HG03175 (cell line): ENCODE results near the gene MFRP.
A peak's percentile ranks its signal among the peaks of the same experiment; 100 is the strongest.

Source experiments
- ATAC-seq: cut with Tn5 transposase; IDR thresholded peaks from one replicate; pipeline ENCODE4 v1.9.1; 2021; ENCODE audit warnings: mild to moderate bottlenecking, moderate library complexity; ENCODE audit not compliant: unreplicated experiment

Gene MFRP

DNA sequence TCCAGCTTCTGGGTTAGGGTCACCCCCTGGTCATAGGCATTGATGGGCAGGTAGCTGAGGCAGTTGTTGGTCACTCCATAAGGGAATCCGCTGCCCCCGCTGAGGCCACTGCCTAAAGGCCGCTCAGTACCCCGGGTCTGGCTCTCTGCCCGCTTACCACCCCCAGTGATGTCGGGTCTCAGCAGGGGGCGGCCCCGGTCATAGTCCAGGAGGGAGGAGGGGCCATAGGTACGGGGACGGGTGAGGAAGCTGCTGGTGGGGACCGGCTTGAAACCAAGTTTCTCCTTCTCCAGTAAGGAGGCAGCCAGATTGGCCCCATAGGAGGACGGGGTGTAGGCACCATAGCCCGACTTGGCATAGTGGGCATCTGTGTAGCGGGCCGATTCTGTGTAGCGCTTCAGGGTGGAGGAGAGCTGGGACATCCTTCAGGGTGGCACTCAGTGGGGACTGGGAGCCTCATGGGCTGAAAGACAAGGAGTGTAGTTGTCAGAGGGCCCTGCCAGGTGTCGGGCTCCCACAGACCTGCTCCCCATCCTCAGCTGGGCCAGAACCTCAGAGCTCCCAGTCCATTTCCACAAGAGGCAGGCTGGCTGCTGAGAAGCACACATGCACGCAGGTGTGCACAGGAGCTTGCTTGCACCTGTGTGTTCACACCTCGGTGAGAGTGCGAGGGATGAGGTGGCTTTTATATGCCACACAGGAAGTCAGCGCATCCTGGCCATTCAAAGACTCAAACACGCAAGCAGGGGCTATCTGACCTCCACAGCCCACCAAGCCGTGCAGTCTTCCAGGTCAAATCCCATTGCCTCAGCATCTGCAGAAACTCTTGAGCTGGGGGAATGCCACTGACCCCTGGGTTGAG lies 26.8 kb upstream of the MFRP start:
- ATAC-seq, result no peak

DNA sequence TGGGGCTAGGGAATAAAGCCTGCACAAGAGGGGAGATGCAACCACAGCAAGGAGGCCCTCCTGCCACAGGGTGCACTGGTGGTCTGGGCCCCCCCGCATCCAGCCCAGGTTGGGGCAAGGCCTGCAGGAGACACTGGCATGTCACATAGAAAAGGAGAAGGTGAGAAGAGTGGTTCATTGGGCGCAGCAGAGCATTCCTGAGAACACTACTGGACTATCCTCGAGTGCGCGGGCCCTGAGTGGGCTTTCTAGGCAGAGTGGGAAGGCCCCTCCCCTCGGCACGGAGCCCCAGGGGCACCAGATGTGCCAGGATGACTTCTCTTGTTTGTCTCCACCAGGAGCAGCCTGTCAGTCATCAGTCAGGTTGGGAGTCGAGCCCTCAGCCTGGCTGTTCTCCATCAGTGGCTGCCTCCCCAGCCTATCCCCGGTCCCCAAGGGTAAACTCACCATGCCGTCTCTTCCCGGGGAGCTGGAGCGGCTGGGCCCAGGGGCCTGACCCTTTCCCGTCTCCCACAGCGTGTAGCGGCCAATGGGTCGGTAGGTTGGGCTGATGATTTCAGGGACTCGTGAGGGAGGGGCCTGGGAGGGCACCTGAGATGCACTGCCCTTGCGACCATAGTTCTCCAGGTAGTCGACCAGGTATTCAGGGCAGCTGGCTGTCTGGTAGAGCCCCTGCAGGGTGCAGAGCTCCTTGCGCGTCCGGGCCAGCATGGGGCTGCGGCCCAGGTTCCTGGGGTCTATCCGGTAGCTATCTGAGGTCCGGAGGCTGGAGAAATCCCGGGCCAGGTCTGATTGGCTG lies 26.0 kb upstream of the MFRP start:
- ATAC-seq, result no peak

DNA sequence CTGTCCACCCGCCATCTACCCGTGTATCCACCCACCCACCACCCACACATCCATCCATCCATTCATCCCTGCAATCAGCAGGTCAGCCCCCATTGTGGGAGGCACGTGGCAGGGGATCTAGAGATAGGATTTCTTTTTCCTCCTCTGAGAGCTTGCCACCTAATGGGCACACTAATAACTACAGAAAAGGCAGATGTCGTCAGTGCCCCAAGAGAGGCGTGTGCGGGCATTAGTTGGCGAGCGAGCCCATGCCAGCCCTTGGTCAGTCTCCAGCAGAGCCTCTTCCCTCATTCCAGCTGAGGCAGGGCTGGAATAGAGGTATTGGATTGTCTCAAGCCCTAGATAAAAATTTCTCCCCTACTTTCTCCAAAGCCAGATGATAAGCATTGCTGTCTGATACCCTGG lies 25.3 kb upstream of the MFRP start:
- no peak for ATAC-seq

DNA sequence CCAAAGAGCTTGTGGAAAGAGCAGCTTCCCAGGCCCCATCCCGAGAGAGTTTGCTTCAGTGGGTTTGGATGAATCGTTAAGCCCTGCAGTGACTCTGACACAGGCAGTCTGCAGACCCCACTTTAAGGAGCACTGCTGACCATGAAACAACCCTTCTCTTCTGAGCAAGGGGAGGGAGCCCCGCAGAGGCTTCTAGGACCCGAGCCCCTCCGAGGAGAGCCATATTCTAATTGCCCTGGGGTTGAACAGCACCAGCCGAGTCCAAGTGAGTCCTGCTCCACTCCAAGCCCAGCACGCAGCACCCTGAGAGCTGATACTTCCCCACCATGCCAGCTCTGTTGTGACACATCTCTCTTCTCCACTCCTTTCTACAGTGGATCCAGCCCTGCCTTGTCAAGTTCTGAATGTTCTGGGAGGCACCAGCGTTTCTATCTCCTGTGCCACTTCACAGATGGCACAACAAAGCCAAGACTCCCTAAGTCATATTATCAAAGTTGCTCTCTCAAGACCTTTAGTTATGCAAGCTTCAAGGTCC lies 24.6 kb upstream of the MFRP start:
- no peak for ATAC-seq

DNA sequence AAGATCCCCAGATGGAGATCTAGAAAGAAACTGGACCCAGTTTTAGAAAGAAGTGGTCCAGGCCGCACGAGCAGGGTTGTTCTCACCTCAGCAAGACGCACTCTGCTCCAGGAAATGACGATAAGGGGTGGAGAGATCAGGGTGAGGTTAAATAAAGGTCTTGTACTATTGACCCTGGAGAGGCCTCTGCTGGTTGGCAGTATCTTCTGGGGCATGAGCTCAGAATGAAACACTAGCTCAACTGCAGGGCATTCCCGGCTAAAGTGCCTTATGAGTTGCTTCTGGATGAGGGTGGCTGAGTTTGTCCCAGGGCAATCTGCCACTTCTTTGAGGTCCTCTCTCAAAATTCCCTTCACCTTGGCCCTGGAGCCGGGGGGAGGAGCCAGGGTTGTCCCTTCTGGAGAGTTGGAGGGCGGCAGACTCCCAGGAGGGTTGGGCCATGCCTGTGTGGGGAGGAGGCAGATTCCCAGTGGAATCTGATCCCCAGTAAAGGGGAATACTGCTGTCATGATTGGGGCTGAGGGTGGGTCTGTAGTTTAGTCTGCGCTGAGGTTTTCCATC lies 24.1 kb upstream of the MFRP start:
- ATAC-seq, result no peak

DNA sequence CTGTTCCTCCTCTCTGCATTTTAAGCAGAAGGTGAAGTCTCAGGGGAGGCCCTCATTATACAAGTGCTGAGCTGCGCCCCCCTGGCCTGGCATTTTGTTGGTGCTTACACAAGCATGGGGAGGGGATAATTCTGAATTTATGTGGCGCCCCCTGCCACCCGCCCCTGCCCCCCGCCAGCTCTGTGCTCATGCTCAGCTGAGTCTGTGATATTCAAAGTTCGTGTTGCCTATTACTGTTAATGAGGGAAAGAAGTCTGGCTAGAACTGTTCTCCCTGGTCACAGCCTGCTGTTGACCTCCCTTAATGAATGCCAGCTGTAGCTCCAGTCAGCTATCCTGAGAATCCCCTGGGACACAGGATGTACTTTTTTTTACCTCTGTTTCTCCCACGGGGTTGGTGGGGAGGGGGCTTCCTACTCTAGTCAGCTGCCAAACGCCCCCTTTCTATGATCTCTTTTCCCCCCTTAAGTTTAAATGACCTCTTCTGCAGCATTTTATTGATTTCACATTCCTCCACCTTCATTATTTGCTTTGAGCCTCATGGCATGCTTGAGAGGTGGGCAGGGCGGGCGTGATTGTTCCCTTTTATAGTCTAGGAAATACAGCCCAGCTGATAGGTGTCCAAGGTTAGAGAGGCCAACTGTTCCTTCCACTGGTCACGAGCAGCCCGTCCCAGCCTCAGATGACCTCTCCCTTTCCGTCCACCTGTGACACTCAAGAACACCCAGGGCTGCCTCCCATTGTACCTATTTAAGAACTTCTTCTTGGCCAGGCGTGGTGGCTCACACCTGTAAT lies 22.8 kb upstream of the MFRP start:
- ATAC-seq, result no peak

DNA sequence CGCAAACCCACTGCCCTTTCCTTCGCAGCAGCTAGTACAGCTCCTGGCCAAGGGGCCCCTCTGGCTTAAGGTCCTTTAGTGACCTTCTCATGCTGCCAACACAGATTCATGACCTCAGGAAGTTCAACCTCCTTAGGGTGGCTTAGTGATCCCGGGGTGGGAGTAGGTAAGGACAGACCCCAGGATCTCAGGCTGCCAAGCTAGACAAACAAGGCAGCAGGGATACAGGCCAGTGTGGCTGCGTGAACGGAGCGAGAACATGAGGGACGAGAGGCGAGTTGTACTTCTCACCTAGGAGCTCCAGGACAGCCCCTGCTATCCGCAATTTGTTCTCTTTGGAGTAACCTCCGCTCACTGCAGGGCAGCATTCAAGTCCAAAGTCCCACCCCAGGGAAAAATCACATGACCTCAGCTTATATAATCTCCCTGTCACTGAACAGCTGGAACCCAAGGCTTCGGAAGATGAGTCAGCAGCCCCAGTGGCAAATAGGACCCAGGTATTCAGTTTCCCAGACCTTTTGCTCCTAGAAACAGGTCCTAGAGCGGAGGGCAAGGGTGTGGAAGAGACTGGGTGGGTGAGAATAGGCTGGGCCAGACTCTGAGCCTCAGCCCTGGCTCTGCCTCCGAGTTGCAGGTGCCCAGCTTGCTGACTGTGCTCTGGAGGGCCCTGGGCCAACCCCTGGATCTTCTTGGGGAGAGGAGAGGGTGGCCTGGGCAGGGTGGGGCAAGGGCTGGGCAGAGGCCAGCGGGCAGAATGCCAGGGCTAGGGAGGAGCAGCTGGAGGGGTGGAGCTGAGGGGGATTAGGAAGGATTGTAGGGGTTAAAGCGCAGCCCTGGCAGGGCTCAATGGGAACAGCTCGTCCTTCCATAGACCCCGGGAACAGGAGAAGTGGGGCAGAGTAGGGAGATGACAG lies 21.9 kb upstream of the MFRP start:
- ATAC-seq, result no peak

DNA sequence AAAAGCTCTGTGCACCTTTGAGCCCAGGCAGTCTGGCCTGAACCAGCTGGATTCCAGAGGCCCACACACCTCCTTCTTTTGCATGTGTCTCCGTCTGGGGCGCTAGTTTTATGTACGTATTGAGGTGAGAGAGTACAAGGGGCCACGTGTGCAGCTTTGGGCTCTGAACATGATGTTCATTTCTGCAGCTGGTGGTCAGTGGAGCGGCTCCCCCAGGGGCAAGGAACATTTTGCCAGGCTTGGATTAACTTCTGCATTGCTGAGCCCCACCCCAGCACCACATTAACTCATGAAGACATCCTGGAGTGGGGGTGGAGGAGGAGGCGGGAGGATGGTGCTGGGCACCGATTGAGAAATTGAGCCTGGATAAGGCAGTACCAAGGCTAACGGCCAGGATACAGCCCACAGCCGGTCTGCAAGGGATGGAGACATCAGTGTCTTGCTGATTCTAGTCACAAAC lies 21.2 kb upstream of the MFRP start:
- ATAC-seq, result no peak

DNA sequence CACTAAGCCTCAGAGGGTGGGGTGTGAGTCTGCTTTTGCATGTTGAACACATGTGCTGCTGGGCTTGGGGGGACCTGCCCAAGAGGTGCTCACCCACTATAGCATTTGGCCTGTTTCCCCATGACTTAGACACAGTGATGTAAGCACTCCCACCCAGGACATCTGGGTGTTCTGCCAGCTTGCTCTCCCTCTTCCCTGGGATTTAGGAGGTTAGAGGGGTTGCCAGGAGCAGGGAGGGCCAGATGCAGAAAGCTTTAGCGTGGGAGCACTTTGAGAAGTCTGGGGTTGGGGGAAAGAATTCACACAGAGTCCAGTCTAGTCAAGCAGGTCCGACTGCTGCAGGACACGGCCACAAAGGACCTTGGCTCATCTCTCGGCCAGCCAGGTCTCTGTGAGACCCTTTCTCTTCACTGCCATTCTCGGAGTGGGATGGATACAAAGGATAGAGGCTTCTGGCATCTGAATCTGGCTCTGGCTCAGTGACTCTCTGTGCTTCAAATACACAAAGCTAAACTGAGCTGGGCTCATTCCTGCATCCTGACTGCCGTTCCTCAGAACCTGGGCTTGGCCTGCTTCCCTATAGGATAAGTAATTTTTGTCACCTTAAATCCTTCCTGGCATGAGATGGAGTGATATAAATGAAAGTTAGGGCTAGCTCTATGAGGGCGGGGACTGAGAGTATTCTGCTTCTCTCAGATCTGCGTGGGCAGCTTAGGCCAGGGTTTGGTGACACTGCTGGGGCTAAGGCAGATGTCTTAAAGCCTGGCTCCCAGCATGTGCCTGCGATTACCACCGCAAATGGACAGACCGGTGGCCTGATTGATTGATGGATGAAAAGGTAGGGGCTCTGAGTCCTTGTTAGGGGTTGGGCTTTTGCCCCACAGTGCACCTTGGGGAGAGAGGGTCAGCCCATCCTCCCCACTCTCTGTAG lies 20.4 kb upstream of the MFRP start:
- no peak for ATAC-seq

DNA sequence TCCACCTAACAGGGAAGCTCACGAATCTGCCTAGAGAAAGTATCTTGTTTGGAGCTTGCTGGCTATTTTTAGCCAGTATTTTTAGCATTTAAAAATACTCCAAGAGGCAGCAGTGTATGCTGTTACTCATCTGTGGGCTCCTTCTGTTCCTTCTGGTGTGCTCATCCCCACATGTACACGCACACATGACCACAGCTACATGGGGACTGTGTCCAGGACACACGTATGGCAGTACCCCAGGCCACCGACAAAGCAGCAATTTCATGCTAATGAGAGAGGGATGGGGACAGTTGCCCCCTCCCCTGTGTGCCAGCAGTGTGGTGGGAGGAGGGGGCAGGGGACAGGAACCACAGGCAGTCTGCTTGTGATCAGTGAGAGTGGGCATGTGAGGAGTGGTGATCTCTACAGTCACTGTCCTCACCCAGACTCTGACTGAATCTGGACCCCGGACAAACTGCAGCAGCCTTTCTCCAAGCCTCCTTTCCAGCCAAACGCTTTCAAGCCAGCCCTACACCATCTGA lies 18.6 kb upstream of the MFRP start:
- no peak for ATAC-seq

DNA sequence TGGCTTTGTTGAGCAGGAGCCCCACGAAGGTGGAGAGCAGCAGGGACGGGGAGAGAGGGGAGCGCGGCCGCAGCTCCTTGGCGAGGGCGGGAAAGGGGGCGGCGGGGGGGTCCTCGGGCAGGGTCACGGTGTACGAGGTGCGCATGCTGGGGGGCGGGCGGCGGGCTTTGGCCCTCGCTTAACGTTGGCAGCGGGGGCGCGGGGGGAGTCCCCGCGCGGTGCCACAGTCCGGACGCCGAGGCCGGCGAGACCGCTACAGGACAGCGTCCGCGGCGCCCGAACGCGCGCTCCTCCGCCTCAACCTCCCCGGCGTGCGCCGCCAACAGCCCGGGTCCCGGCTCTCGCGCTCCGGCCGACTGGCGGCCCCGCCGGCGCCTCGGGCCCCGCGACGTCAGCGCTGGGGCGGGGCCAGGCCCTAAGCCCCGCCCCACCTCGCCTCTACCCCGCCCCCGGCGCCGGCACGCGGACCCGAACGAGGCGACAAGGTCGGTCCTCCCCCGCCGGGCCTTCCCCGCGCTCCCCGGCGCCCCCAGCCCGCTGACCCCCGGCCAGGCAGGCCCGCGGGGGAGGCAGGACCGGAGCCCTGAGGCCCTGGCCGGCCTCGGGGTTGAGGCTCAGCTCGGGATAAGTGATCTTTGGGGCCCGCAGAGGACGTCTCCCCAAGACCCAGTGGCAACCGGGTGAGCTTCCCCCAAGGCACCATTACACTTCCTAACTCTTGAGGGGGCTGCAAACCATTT lies 17.5 kb upstream of the MFRP start:
- peak; percentile 45 for ATAC-seq

DNA sequence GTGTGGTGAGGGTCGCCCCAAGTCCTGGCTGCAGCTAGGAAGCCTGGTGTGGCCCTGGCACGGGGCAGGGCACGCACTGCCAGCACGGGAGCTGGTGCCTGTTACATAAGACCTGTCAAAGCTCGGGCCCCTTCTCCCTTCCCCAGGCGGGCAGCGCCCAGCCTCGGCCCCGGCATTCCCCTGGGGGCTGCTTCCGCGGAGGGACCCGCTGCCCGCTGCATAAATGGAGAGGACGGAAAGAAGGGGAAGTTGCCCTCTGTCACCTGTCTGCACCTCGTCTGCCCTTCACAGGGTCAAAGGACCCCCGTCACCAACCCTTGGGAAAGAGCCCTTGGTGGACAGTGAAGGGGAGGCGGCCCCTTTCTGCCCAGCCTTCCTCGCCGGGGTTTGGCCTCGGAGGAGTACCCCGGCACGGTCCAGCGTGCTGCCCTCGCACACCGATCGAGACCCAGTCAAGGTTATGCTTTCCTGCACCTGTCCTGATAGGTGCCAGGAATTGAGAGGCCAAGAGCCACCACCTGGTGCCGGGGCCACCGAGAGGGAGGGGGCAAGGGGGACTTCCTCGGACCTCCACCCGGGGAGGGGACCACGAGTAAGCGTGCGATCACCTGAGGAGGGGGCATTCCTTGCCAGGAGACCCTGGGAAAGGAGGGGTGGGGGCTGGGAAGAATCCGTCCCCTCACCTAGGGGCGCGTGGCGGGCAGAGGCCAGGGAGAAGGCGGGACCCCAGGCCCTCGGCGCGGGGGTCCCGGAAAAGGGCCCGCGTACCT lies 16.8 kb upstream of the MFRP start:
- ATAC-seq, result no peak

DNA sequence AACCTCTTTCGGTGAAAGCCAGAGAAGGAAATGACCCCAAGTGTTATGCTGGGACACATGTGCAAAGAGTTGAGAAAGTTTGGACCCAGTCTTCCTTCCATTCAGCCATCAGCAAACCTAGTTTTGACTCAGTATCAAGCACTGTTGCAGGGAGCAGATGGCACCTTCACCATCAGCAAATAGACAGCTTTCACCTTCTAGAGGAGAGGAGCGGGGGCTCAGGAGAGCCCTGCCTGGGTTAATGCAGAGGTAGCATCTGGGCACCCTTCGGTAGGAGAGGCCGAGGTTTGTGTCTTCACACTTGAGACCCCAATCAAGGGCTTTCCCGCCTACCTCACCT lies 16.2 kb upstream of the MFRP start:
- ATAC-seq, result no peak

DNA sequence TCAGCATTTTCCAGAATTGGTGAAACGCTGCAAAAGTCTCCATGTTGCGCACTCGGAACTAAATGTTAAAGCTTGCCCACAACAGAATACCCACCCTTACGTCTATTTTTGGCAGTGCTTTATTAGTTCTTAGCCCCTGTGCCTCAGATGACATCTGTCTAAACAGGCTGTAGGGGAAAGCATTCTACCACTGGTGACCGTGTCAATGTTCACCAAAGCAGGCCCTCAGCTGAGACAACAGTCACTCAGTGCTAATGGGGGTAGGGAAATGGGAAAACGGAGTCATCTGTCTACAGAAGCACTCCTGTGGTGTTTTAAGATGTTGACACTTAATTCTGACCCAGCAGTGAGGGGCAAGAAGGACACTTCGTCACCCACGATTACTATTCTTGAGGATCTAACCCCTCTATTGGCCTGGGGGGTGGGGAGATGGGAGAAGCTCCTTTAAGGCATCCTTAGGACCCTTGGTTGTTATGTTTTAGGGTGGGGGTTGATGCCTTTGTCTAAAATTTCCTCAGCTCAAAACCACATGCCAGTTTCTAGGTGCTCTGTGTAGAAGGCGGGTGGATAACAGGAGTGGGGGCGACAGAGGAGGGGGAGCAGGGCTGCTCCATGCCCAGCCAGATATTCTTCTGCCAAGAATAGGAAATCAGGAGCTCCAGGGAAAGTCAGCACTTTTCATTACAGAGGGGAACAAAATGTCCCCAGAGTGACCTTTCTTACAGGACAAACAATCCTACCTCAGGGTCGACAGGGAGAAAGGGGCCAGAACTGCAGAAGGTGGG lies 15.6 kb upstream of the MFRP start:
- no peak for ATAC-seq

DNA sequence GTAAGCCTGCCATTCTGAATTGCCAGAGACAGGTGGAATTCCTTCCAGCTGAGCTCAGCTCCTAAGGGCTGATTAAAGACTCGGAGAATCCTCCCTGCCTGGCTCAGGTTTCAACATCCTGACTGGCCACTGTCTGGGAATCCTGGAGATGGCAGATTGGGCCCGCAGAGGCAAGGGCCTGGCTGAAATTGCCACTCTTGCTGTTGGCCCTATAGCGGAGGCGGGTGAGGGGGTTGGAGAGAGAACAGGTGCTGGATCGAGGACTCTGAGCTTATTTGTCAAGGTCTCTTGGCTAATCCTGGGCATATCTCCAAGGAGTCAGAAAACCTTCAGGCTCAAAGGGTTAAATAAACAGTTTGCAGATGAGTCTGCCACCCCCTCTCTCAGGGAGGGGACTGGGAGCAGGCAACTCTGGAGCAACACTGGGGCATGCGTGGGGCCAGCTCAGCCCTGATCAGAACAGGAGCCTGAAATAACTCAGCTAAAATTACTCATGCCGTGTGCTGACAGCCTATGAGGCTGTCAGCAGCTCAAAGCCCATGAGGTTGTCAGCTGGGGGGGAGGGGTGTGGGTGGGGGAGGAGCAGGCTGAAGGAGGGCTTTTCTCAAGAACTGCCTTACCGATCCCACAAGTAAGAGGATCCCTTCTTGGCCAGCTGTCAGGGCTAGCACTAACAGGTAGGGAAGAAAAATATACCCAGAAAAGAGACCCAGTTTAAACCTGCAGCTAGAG lies 14.7 kb upstream of the MFRP start:
- no peak for ATAC-seq
